Forelimb muscle (tissue), 1 donor: ENCODE data around the gene CSNK1A1. TPM values are rescaled to one million over a fixed set of nuclear protein-coding genes. Genes with fewer than 3 reads are reported as not detected.
"Not testable (repeated sequence)": the region's sequence is repeated elsewhere in the genome, so short reads cannot be mapped to it uniquely, and the experiment has no call there.

Experiments used
- DNase-seq: peaks from one replicate; pipeline ENCODE4 v3.0.0-alpha.2; 2013; ENCODE audit warnings: low read depth
- polyA plus RNA-seq: library from polyadenylated mRNA; unstranded; fragments of 120-200 nt; gene quantifications from one replicate; pipeline ENCODE4 v1.2.1, GENCODE V29; 2013; ENCODE audit not compliant: insufficient read length

CSNK1A1 gene
- polyA plus RNA-seq, 1 donor, result 125 TPM

DNA sequence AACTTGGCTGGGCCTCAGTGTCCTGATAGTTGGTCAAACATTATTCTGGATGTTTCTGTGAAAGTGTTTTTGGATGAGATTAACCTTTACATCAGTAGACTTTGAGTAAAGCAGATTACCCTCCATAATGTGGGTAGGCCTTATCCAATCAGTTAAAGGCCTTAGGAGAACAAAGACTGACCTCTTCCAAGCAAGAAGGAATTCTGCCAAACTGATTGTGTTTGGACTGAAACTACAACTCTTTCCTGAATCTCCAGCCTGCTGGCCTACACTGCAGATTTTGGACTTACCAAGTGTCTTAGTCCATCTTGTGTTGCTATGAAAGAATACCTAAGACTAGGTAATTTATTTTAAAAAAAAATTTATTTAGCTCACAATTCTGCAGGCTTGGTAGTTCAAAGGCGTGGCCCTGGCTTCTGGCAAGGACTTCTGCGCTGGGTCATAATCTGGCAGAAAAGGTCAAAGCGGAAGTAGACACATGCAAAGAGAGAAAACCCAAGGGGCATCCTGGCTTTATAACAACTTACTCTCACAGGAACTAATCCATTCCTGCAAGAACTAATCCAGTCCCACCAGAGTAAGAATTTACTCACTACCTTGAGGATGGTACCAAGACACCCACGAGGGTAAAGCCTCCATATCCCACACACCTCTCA lies 21.5 kb upstream of the CSNK1A1 start:
- DNase-seq, result no peak

GRCh38 chr5:149572170-149572569 lies 20.9 kb upstream of the CSNK1A1 start:
- DNase-seq, result no peak

GRCh38 chr5:149567226-149567625 lies 16.0 kb upstream of the CSNK1A1 start:
- no peak for DNase-seq

GRCh38 chr5:149564542-149565140 lies 13.4 kb upstream of the CSNK1A1 start:
- not testable (repeated sequence) for DNase-seq

DNA sequence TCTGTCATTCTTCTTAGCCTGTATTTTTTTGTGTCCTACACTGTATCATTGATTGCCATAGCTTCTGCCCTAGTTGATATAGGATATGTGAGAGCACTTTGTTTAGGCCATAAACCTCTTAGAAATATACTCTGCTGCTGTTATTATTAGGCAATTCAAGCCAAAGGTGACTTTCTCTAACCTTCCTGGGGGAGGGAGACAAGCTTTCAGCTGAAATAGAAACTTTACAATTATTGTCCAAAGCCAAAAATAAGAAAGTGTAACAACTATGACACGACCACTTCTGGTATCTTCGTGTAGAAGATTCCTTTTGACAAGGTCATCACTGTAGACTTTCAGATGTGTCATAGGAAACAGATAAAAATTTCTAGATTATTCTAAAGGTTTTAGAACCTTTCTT lies 12.2 kb upstream of the CSNK1A1 start:
- no peak for DNase-seq

GRCh38 chr5:149561848-149562247 lies 10.6 kb upstream of the CSNK1A1 start:
- no peak for DNase-seq

DNA sequence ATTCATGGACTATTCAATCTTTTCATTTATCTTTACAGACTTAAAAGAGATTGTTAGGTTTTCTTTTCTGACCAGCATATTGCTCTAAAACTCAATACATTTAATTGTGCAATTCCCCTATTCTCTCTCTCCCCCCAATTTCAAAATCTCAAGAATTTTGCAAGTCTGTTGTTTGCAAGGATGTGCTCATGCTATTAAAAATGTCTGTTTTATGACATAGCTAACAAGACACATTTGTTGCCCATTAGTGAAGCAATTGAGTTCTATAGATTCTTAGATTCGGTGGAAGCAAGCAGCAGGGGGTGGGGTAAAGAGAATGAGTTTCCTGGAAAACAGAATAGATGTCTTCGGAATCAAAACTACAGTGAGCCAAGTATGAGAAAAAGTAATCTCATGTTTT lies 8.5 kb upstream of the CSNK1A1 start:
- no peak for DNase-seq

- no peak for DNase-seq
These were observed 1.4 kb upstream of the CSNK1A1 start for GRCh38 chr5:149552553-149553160.

DNA sequence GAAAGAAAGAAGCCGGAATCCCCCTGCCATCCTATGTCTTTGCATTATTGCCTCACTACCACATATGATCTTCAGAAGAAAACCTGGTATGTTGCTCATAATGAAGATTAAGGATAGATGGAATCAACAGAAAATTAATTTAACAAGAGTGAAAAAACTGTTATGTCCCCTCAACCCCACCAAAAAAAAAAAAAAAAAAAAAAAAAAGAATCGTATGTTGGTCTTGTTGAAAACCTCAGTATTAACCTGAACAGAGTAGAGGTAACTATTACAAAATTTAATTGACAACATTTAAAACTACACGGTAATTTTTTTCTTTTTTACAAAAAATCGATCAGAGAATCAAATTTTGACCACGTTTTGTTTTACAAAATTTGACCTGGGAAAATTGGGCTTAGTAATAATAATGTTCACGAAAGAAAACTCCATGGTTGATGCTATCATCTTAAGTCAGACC lies 827 bp upstream of the CSNK1A1 start:
- DNase-seq, result no peak

- DNase-seq, result no peak
These were observed 529 bp downstream of the CSNK1A1 start for GRCh38 chr5:149550594-149551226.

- no peak for DNase-seq
These were observed 1.0 kb downstream of the CSNK1A1 start for GRCh38 chr5:149550268-149550583.

DNA sequence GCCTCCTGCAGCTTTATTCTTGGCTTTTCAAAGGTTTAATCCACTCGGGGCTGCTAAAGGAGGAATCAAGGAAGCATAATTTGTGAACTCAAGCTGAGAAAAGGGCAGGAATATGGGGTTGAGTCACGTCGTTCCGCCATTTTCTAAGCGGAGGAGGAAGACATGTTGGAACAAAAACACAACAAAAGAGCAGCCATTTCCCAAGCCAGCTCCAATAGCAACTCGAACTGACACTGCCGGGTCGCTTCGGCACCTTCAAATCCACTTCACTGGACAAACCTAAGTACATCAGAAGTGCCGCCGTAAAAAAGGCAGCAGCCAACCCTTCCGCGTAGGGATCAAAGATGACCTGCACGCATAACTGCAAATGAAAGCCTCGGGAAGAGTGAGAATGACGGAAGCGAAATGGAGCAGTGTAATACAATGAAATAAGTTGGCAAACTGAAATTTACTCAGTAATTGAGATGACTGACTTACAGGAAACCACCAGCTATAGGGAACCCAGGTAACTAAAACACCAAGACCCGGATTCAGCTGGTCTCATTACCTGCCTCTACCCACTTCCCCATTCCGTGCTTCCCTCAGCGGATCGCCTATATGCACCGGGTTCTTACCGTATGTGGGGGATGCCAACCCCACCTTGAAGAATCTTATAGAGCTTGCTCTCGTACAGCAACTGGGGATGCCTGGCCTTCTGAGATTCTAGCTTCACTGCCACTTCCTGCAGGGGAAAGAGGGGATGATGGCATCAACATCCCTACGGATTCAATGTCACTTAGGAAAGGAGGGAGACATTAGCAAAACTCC lies 1.6 kb downstream of the CSNK1A1 start:
- DNase-seq, result no peak

DNA sequence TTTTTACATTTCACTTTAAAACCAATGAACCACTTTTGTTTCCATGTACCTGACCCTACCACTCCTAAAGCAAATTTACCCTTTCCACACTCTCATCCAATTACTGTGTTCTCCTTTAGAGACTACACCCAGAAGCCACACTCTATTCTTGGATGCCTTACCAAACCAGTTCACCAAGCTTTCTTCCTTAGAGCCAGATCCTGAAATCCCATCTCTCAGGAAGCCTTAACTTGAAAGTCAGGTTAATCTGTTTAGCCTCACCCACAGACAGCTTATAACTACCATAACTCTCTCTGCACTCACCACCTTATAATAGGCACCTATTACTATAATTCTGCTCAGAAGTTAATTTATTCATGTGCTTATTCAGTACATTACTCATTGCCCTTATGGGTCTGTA lies 4.3 kb downstream of the CSNK1A1 start:
- DNase-seq, result no peak

- DNase-seq, result no peak
These were observed 5.9 kb downstream of the CSNK1A1 start for GRCh38 chr5:149545327-149545726.

DNA sequence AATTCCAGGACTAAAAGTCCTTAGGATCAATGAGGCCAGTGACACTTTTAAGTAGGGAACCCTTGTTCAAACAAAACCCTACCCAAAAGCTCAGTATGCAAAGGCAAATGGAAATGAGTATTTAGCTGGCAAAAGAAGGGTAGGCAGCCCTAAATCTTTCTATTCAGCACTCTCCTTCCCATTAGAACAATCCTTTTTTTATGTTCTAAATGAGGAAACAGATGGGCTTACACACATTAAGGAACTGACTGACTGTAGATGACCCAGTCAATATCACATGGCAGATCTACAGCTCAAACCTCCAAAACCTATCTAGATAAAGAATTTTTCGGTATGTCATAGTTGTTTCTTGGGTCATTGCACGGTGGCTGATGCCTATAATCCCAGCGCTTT lies 7.2 kb downstream of the CSNK1A1 start:
- DNase-seq, result no peak

DNA sequence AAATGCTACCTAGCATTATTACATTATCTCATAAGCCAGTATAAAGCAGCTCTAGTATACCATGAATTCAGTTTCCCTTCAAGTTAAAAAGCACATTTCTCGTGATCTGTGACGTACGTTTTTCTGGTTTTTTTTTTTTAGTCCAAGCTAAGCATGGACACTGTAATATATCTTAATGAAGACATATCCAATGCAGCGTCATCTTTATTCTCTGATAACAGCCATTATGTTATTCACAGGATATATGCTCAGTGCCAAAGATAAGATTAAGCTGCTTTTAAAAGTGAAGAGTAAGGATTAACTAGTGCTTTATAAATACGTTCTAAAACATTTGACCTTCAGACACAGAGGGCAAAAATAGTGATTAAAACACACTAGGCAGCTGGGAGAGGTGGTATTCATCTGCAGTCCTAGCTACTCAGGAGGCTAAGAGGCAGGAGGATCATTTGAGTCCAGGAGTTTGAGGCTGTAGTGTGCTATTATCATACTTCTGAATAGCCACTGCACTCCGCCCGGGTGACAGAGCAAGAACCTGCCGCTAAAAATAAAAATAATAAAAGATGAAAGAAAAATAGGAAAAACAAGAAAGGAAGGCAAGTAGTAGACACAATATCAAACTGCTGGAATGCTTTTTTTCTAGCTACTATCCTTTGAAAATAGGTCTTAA lies 7.7 kb downstream of the CSNK1A1 start:
- DNase-seq, result no peak

DNA sequence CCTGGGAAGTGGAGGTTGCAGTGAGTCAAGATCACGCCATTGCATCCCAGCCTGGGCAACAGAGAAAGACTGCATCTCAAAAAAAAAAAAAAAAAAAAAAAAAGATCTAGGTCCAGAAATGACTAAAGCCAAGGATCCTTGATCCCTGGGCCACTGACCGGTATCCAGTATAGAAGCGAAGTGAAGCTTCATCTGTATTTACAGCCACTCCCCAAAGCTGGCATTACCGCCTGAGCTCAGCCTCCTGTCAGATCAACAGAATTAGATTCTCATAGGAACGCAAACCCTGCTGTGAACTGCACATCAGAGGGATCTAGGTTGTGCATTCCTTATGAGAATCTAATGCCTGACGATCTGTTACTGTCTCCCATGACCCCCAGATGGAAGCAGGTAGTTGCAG lies 9.3 kb downstream of the CSNK1A1 start:
- DNase-seq, result no peak

- DNase-seq, result no peak
These were observed 11.2 kb downstream of the CSNK1A1 start for GRCh38 chr5:149540089-149540488.

GRCh38 chr5:149537374-149537975 lies 13.8 kb downstream of the CSNK1A1 start:
- no peak for DNase-seq

- DNase-seq, result not testable (repeated sequence)
These were observed 15.5 kb downstream of the CSNK1A1 start for GRCh38 chr5:149535787-149536186.

DNA sequence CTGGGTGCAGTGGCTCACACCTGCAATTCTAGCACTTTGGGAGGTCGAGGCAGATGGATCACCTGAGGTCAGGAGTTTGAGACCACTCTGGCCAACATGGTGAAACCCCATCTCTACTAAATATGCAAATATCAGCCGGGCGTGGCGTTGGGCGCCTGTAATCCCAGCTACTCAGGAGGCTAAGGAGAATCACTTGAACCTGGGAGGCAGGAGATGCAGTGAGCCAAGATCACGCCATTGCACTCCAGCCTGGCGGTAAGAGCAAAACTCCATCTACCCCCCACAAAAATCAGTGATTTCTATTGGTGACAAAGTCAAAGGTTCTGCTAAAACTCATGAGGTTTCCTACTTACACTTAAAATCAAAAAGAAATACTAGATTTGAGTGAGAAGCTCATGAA lies 18.8 kb downstream of the CSNK1A1 start:
- no peak for DNase-seq
